Measurements from ENCODE around the gene FGR. TPM values are rescaled to one million over a fixed set of nuclear protein-coding genes. Genes with fewer than 3 reads are reported as not detected.
A peak's percentile ranks its signal among the peaks of the same experiment; 100 is the strongest.

Gene FGR
- total and polyA plus RNA-seq, 2 experiments from 2014 or later, result 0.53 to 0.56 TPM

- no peak for DNase-seq (ENCODE audit: low spot score)
- Histone ChIP-seq H2AFZ (no peak overlapping the region), H3K4me2 (no peak overlapping the region), H3K4me1 (ENCODE audit: insufficient read depth) (peaks cover 30% of the 10 kb centered on the region), H4K20me1 (replicated peaks; ENCODE audit: insufficient read depth) (peaks cover 3% of the 10 kb centered on the region; the same call in 1 of the 2 replicates), H3K27ac (ENCODE audit: low read depth) (no peak overlapping the region), H3K79me2 (replicated peaks; ENCODE audit: insufficient read depth) (peaks cover 31% of the 10 kb centered on the region), H3K4me3 (no peak overlapping the region), H3K36me3 (ENCODE audit: insufficient read depth) (no peaks in the 10 kb centered on the region), H3K9me2 (ENCODE audit: insufficient read depth) (no peaks in the 10 kb centered on the region), H3K27me3 (ENCODE audit: insufficient read depth) (no peaks in the 10 kb centered on the region), H3F3A (replicated peaks; ENCODE audit: low read depth) (peaks cover 40% of the 10 kb centered on the region)
- Mint-ChIP-seq H3K9me3 (no peaks in the 10 kb centered on the region; the same call in 2 of the 3 replicates), H3K27me3 (ENCODE audit: insufficient read depth, low read depth, poor library complexity) (peaks cover 9% of the 10 kb centered on the region), H3K27ac (no peak overlapping the region), H3K4me3 (peak overlapping the region; percentile 50; the same call in 2 of the 3 replicates), H3K4me1 (peaks cover 43% of the 10 kb centered on the region), H3K36me3 (ENCODE audit: low read depth) (no peaks in the 10 kb centered on the region; the same call in 2 of the 3 replicates)
- no peak for ATAC-seq
- TF ChIP-seq REST (IDR thresholded peaks at IDR 0.05; ENCODE audit: unreplicated experiment) (no peak), ZNF462 (CRISPR knock-in tag; IDR thresholded peaks at IDR 0.05) (no peak), ZNF331 (CRISPR knock-in tag; IDR thresholded peaks at IDR 0.05; ENCODE audit: low read depth) (no peak), JUNB (IDR thresholded peaks at IDR 0.05; ENCODE audit: unreplicated experiment) (no peak), STAT1 (IDR thresholded peaks at IDR 0.05; ENCODE audit: unreplicated experiment) (no peak), EZH2 (IDR thresholded peaks at IDR 0.05; ENCODE audit: low read depth, unreplicated experiment) (no peak), CREB1 (CRISPR knock-in tag; IDR thresholded peaks at IDR 0.05; ENCODE audit: low read depth) (no peak), CTCF (conservative IDR thresholded peaks at IDR 0.05; ENCODE audit: low read depth in 2 of 2) (no peak), ETS1 (IDR thresholded peaks at IDR 0.05) (no peak), EZH2phosphoT487 (IDR thresholded peaks at IDR 0.05; ENCODE audit: unreplicated experiment) (no peak), NANOG (IDR thresholded peaks at IDR 0.05; ENCODE audit: borderline replicate concordance) (no peak), ZNF114 (CRISPR knock-in tag; IDR thresholded peaks at IDR 0.05) (no peak), POLR2AphosphoS5 (IDR thresholded peaks at IDR 0.05; ENCODE audit: low read depth) (no peak)
Measured at GRCh38 chr1:27576806-27577227, 58.2 kb downstream of the FGR start.

All from GM23338 (cell line).